Measurements from ENCODE around the gene SLC34A1. TPM values are rescaled to one million over a fixed set of nuclear protein-coding genes. Genes with fewer than 3 reads are reported as not detected.
A peak's percentile ranks its signal among the peaks of the same experiment; 100 is the strongest.

Gene SLC34A1
- polyA plus RNA-seq, 3 donors = not detected

GRCh38 chr5:177439518-177440053, 55.4 kb downstream of the SLC34A1 start:
- 100% methylated on average over 3 of the region's 4 CpGs for WGBS (ENCODE audit: insufficient coverage)
- peaks cover 16% of the 10 kb centered on the region for H3K4me1 Mint-ChIP-seq

GRCh38 chr5:177440211-177440989, 56.2 kb downstream of the SLC34A1 start:
- H3K4me1 Mint-ChIP-seq = peaks cover 24% of the 10 kb centered on the region
- Histone ChIP-seq H3K9me3 (replicated peaks in 1 of 2; ENCODE audit: control insufficient read depth in 1 of 2, insufficient read depth in 1 of 2, low read length in 2 of 2) (no peaks in the 10 kb centered on the region), H3K36me3 (replicated peaks in 1 of 2; ENCODE audit: control insufficient read depth in 1 of 2, insufficient read depth in 2 of 2, low read length in 2 of 2) (peaks cover 74 to 84% of the 10 kb centered on the region in 2 donors), H3K79me2 (ENCODE audit: insufficient read depth, low read length) (peaks cover 11% of the 10 kb centered on the region), H3K4me2 (replicated peaks; ENCODE audit: extremely low read depth, low read length, poor library complexity, severe bottlenecking) (no peak overlapping the region), H3K27ac (ENCODE audit: low read depth in 1 of 2, low read length in 2 of 2) (no peak overlapping the region), H3K9ac (ENCODE audit: insufficient read depth, low read length, poor library complexity, severe bottlenecking) (no peak overlapping the region), H3K4me1 (ENCODE audit: control insufficient read depth in 1 of 2, insufficient read depth in 2 of 2, low read length in 2 of 2) (peaks cover 11 to 22% of the 10 kb centered on the region in 2 donors), H3K27me3 (ENCODE audit: control insufficient read depth in 2 of 2, insufficient read depth in 2 of 2, low read length in 2 of 2) (no peaks in the 10 kb centered on the region), H3K4me3 (replicated peaks in 1 of 3; ENCODE audit: low read depth in 2 of 3, low read length in 3 of 3) (no peak overlapping the region), H2AFZ (ENCODE audit: insufficient read depth, low read depth, low read length, poor library complexity, severe bottlenecking) (no peak overlapping the region), H4K20me1 (ENCODE audit: insufficient read depth, low read length) (peaks cover 100% of the 10 kb centered on the region)
- peaks cover 0 to 3% (median 0%) of the 10 kb centered on the region in 7 donors for H3K9me3 Mint-ChIP-seq
- WGBS (ENCODE audit: insufficient coverage) = 91% methylated on average over 21 of the region's 24 CpGs
- DNase-seq = no peak
- TF ChIP-seq, protein P1, sequence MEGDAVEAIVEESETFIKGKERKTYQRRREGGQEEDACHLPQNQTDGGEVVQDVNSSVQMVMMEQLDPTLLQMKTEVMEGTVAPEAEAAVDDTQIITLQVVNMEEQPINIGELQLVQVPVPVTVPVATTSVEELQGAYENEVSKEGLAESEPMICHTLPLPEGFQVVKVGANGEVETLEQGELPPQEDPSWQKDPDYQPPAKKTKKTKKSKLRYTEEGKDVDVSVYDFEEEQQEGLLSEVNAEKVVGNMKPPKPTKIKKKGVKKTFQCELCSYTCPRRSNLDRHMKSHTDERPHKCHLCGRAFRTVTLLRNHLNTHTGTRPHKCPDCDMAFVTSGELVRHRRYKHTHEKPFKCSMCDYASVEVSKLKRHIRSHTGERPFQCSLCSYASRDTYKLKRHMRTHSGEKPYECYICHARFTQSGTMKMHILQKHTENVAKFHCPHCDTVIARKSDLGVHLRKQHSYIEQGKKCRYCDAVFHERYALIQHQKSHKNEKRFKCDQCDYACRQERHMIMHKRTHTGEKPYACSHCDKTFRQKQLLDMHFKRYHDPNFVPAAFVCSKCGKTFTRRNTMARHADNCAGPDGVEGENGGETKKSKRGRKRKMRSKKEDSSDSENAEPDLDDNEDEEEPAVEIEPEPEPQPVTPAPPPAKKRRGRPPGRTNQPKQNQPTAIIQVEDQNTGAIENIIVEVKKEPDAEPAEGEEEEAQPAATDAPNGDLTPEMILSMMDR (IDR thresholded peaks at IDR 0.05) = no peak
- intact Hi-C loops (cut with micrococcal nuclease) = no loop called here
- no peak overlapping the region for H3K4me3 Mint-ChIP-seq
- peak overlapping the region in 1 of 7 donors; percentile 16 for H3K27ac Mint-ChIP-seq
- H3K36me3 Mint-ChIP-seq = peaks cover 71 to 78% of the 10 kb centered on the region in 2 donors
- H3K27me3 Mint-ChIP-seq (ENCODE audit: low read depth in 3 of 3) = peaks cover 3 to 5% (median 4%) of the 10 kb centered on the region in 3 donors

More at GRCh38 chr5:177439518-177440053, 55.4 kb downstream of the SLC34A1 start:
- Mint-ChIP-seq H3K27ac (no peak overlapping the region), H3K36me3 (peaks cover 78 to 86% of the 10 kb centered on the region in 2 donors), H3K27me3 (ENCODE audit: low read depth in 3 of 3) (peaks cover 0 to 5% (median 4%) of the 10 kb centered on the region in 3 donors), H3K9me3 (peaks cover 0 to 3% (median 0%) of the 10 kb centered on the region in 7 donors), H3K4me3 (no peak overlapping the region)
- Histone ChIP-seq H3K4me3 (replicated peaks in 1 of 3; ENCODE audit: low read depth in 2 of 3, low read length in 3 of 3) (no peak overlapping the region), H3K9me3 (replicated peaks in 1 of 2; ENCODE audit: control insufficient read depth in 1 of 2, insufficient read depth in 1 of 2, low read length in 2 of 2) (no peaks in the 10 kb centered on the region), H2AFZ (ENCODE audit: insufficient read depth, low read depth, low read length, poor library complexity, severe bottlenecking) (no peak overlapping the region), H3K4me2 (replicated peaks; ENCODE audit: extremely low read depth, low read length, poor library complexity, severe bottlenecking) (no peak overlapping the region), H4K20me1 (ENCODE audit: insufficient read depth, low read length) (peaks cover 100% of the 10 kb centered on the region), H3K4me1 (ENCODE audit: control insufficient read depth in 1 of 2, insufficient read depth in 2 of 2, low read length in 2 of 2) (peaks cover 9 to 14% of the 10 kb centered on the region in 2 donors), H3K36me3 (replicated peaks in 1 of 2; ENCODE audit: control insufficient read depth in 1 of 2, insufficient read depth in 2 of 2, low read length in 2 of 2) (peaks cover 82 to 92% of the 10 kb centered on the region in 2 donors), H3K27ac (ENCODE audit: low read depth in 1 of 2, low read length in 2 of 2) (no peak overlapping the region), H3K79me2 (ENCODE audit: insufficient read depth, low read length) (peaks cover 16% of the 10 kb centered on the region), H3K9ac (ENCODE audit: insufficient read depth, low read length, poor library complexity, severe bottlenecking) (no peak overlapping the region), H3K27me3 (ENCODE audit: control insufficient read depth in 2 of 2, insufficient read depth in 2 of 2, low read length in 2 of 2) (no peaks in the 10 kb centered on the region)
- TF ChIP-seq, protein P1 (IDR thresholded peaks at IDR 0.05) = no peak
- DNase-seq = no peak
- intact Hi-C loops (cut with micrococcal nuclease) = no loop called here

Measured in CD14-positive monocyte (primary cell).